Measurements from ENCODE around the gene TNNC1. TPM values are rescaled to one million over a fixed set of nuclear protein-coding genes. Genes with fewer than 3 reads are reported as not detected.

The TNNC1 gene
- total and polyA plus RNA-seq, 2 of the 13 experiments (the other 11 are each of a cell fraction or from before 2014, with no cell fraction given): 11.8 to 36.4 TPM

DNA sequence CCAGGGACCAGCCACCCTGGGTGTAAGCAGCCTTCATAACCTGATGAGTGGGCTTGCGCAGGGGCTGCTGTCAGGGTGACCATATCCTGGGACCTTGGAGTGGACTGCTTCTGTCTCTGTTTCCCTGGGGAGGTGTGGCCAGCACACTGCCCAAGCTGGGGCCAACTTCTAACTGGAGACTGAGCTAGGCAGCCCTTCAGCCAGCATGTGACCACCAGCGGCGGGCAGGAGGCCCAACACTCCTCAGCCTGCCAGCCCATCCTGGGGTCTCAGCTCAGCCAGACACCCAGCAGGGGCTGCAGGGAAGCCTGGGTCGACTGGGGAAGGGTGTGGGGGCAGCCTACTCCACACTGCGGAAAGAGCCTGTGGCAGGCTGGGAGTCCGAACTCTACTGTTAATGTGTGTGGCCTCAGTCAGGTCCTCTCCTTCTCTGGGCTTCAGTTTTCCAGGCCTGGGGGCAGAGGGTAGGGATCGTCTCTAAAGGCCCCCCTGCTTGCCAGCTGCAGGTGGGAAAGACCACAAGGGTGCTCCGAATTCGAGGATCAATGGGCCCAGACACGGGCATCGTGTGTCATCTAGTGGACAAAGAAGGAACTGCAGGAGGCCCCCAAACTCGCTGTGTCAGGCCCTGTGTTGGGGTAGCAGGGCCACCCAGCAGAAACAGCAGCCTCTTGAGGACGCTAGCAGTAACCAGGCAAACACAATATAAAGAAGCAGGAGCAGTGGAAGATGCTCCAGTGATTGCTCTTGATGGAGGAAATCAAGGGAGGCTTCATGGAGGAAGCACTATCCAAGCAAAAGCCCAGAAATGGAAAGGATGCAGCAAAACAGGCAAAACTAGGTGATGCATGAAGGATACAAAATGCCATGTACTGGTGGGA is 7.0 kb downstream of the TNNC1 start (continued):
- TF ChIP-seq ZSCAN22 (CRISPR knock-in tag; IDR thresholded peaks at IDR 0.05) (no peak), ZNF33B (CRISPR knock-in tag; IDR thresholded peaks at IDR 0.05) (0 out of 2 replicates have a peak, but pooled peaks have one; percentile 24), PCBP2 (optimal IDR thresholded peaks at IDR 0.05; ENCODE audit: low read depth, low read length, poor library complexity, severe bottlenecking) (no peak), PAX8 (CRISPR knock-in tag; IDR thresholded peaks at IDR 0.05; ENCODE audit: borderline replicate concordance) (no peak), PLRG1 (conservative IDR thresholded peaks at IDR 0.05) (no peak), ARID2 (CRISPR knock-in tag; IDR thresholded peaks at IDR 0.05; ENCODE audit: borderline replicate concordance) (0 out of 2 replicates have a peak, but pooled peaks have one; percentile 53), ADNP (CRISPR knock-in tag; IDR thresholded peaks at IDR 0.05) (no peak), HHEX (CRISPR knock-in tag; IDR thresholded peaks at IDR 0.05) (no peak), HIVEP1 (CRISPR knock-in tag; IDR thresholded peaks at IDR 0.05) (0 out of 2 replicates have a peak, but pooled peaks have one; percentile 61)
- TF ChIP-seq, protein P1, sequence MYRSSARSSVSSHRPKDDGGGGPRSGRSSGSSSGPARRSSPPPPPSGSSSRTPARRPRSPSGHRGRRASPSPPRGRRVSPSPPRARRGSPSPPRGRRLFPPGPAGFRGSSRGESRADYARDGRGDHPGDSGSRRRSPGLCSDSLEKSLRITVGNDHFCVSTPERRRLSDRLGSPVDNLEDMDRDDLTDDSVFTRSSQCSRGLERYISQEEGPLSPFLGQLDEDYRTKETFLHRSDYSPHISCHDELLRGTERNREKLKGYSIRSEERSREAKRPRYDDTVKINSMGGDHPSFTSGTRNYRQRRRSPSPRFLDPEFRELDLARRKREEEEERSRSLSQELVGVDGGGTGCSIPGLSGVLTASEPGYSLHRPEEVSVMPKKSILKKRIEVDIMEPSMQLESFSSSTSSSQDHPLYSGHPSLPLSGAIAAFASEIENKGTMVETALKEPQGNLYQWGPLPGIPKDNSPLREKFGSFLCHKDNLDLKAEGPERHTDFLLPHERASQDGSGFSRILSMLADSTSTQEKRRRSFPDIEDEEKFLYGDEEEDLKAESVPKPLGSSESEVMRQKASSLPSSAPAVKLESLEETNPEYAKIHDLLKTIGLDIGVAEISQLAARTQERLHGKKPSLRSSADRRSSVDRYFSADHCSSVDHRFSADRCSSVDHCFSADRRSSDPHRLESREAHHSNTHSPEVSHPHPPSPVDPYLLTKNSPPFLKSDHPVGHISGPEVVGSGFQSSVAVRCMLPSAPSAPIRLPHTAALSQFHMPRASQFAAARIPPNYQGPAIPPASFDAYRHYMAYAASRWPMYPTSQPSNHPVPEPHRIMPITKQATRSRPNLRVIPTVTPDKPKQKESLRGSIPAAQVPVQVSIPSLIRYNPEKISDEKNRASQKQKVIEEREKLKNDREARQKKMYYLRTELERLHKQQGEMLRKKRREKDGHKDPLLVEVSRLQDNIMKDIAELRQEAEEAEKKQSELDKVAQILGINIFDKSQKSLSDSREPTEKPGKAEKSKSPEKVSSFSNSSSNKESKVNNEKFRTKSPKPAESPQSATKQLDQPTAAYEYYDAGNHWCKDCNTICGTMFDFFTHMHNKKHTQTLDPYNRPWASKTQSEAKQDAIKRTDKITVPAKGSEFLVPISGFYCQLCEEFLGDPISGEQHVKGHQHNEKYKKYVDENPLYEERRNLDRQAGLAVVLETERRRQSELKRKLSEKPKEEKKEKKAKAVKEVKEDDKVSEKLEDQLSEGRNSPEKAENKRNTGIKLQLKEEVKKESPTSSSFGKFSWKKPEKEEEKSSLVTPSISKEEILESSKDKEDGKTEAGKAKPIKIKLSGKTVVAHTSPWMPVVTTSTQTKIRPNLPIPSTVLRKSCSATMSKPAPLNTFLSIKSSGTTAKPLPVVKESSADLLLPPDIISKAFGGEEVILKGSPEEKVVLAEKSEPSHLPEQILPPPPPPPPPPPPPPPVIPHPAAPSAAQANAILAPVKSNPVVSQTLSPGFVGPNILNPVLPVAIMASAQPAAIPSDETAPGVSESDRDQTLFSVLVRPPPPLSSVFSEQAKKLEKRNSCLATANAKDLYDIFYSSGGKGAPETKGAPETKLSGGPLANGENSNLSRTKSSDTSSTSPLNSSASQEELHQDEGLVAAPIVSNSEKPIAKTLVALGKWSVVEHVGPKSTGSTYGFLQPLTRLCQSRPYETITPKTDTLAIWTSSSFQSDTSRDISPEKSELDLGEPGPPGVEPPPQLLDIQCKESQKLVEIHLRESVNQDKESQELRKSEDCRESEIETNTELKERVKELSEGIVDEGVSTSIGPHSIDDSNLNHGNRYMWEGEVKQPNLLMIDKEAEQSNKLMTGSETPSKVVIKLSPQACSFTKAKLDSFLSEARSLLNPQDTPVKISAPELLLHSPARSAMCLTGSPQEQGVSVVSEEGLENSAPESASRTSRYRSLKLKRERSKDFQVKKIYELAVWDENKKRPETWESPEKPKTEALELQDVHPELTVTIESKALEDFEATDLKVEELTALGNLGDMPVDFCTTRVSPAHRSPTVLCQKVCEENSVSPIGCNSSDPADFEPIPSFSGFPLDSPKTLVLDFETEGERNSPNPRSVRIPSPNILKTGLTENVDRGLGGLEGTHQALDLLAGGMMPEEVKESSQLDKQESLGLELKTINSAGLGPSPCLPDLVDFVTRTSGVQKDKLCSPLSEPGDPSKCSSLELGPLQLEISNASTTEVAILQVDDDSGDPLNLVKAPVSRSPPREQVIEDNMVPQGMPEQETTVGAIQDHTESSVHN (CRISPR knock-in tag; IDR thresholded peaks at IDR 0.05): no peak
- TF ChIP-seq, protein P2, sequence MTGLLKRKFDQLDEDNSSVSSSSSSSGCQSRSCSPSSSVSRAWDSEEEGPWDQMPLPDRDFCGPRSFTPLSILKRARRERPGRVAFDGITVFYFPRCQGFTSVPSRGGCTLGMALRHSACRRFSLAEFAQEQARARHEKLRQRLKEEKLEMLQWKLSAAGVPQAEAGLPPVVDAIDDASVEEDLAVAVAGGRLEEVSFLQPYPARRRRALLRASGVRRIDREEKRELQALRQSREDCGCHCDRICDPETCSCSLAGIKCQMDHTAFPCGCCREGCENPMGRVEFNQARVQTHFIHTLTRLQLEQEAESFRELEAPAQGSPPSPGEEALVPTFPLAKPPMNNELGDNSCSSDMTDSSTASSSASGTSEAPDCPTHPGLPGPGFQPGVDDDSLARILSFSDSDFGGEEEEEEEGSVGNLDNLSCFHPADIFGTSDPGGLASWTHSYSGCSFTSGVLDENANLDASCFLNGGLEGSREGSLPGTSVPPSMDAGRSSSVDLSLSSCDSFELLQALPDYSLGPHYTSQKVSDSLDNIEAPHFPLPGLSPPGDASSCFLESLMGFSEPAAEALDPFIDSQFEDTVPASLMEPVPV (CRISPR knock-in tag; IDR thresholded peaks at IDR 0.05): 0 out of 2 replicates have a peak, but pooled peaks have one; percentile 60
- TF ChIP-seq, protein P3, sequence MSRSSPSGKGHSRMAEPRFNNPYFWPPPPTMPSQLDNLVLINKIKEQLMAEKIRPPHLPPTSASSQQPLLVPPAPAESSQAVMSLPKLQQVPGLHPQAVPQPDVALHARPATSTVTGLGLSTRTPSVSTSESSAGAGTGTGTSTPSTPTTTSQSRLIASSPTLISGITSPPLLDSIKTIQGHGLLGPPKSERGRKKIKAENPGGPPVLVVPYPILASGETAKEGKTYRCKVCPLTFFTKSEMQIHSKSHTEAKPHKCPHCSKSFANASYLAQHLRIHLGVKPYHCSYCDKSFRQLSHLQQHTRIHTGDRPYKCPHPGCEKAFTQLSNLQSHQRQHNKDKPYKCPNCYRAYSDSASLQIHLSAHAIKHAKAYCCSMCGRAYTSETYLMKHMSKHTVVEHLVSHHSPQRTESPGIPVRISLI (CRISPR knock-in tag; IDR thresholded peaks at IDR 0.05; ENCODE audit: borderline replicate concordance): no peak
- TF ChIP-seq, protein P4, sequence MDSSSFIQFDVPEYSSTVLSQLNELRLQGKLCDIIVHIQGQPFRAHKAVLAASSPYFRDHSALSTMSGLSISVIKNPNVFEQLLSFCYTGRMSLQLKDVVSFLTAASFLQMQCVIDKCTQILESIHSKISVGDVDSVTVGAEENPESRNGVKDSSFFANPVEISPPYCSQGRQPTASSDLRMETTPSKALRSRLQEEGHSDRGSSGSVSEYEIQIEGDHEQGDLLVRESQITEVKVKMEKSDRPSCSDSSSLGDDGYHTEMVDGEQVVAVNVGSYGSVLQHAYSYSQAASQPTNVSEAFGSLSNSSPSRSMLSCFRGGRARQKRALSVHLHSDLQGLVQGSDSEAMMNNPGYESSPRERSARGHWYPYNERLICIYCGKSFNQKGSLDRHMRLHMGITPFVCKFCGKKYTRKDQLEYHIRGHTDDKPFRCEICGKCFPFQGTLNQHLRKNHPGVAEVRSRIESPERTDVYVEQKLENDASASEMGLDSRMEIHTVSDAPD (CRISPR knock-in tag; IDR thresholded peaks at IDR 0.05): 0 out of 2 replicates have a peak, but pooled peaks have one; percentile 29
- TF ChIP-seq, protein P5, sequence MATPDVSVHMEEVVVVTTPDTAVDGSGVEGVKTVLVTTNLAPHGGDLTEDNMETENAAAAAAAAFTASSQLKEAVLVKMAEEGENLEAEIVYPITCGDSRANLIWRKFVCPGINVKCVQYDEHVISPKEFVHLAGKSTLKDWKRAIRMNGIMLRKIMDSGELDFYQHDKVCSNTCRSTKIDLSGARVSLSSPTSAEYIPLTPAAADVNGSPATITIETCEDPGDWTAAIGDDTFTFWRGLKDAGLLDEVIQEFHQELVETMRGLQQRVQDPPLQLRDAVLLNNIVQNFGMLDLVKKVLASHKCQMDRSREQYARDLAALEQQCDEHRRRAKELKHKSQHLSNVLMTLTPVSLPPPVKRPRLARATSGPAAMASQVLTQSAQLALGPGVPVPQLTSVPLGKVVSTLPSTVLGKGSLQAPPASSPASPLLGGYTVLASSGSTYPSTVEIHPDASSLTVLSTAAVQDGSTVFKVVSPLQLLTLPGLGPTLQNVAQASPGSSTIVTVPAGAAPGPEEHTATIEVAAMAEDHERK (CRISPR knock-in tag; IDR thresholded peaks at IDR 0.05; ENCODE audit: low read depth): no peak

Data from HepG2 (cell line).